ENCODE measurements around the gene ECSIT.

DNA sequence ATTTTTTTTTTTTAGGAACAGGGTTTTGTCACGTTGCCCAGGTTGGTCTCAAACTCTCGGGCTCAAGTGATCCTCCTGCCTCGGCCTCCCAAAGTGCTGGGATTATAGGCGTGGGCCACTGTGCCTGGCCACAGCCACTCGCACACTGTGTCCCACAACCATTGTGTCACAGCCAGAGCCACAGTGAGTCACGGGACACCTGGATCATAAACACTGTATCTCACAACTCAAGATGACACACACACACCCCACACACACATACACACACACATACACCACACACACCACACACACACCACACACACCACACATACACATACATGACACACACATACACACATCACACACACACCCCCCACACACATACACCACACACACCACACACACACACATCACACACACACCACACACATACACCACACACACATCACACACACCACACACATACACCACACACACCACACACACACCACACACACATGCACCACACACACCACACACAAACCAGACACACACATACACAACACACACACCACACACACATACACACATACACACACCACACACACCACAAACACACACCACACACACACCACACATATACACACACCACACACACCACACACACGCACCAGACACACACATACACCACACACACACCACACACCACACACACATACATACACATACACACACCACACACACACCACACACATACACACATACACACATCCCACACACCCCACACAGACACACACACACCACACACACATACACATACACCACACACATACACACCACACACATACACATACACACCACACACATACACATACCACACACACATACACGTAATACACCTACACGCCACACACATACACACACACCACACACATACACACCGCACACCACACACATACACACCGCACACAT, 64.3 kb downstream of the ECSIT start:
- TF ChIP-seq POLR2A (IDR thresholded peaks at IDR 0.05; ENCODE audit: low read depth, low read length) = no peak
- no peak for TF ChIP-seq TAF1 (IDR thresholded peaks at IDR 0.05; ENCODE audit: low read depth, low read length)
- no peak for TF ChIP-seq POLR2AphosphoS5 (IDR thresholded peaks at IDR 0.05; ENCODE audit: low read depth, low read length)
- no peak for TF ChIP-seq PAX5 (IDR thresholded peaks at IDR 0.05; ENCODE audit: insufficient read depth, low read length, severe bottlenecking)
- no peak for TF ChIP-seq POU2F2 (IDR thresholded peaks at IDR 0.05; ENCODE audit: low read depth, low read length)
- TF ChIP-seq SPI1 (IDR thresholded peaks at IDR 0.05; ENCODE audit: low read depth, low read length) = no peak
